HCT116 (cell line): ENCODE results near the gene RHPN2.

Experiments used
- ATF3 ChIP-seq: IDR thresholded peaks from 2 replicates; pipeline ENCODE4 v1.6.1; 2012
- EGR1 ChIP-seq: IDR thresholded peaks from 2 replicates; pipeline ENCODE4 v1.6.1; 2012; ENCODE audit warnings: low read depth
- EZH2 ChIP-seq: fragments of 200-600 bp; sonication (generic); IDR thresholded peaks from 2 replicates; pipeline ENCODE4 v1.6.1; 2017; ENCODE audit warnings: antibody characterized with exemption, mixed run types
- JUND ChIP-seq: IDR thresholded peaks from 2 replicates; pipeline ENCODE4 v1.6.1; 2012
- POLR2A ChIP-seq: IDR thresholded peaks from 2 replicates; pipeline ENCODE4 v1.7.0; 2011; ENCODE audit warnings: borderline replicate concordance; ENCODE audit not compliant: insufficient read depth, insufficient read length; ENCODE audit errors: extremely low read depth
- POLR2AphosphoS5 ChIP-seq: IDR thresholded peaks from 2 replicates; pipeline ENCODE4 v1.6.1; 2011; ENCODE audit warnings: mild to moderate bottlenecking, low read depth, low read length, moderate library complexity
- RAD21 ChIP-seq: IDR thresholded peaks from 2 replicates; pipeline ENCODE4 v1.6.1; 2012; ENCODE audit warnings: low read depth, mild to moderate bottlenecking
- SP1 ChIP-seq: IDR thresholded peaks from 2 replicates; pipeline ENCODE4 v1.6.1; 2012; ENCODE audit warnings: low read depth
- TCF7L2 ChIP-seq: IDR thresholded peaks from 2 replicates; pipeline ENCODE4 v1.7.0; 2011; ENCODE audit warnings: borderline replicate concordance, inconsistent platforms; ENCODE audit not compliant: insufficient read depth, insufficient read length; ENCODE audit errors: extremely low read depth
- TF ChIP-seq, protein P1 (sequence below), 3 experiments: fragments of 200-600 bp in 1 of 3; sonication (generic) in 1 of 3; IDR thresholded peaks in 2 of 3; conservative IDR thresholded peaks in 1 of 3; 2 replicates each; pipeline ENCODE4 v1.5.1; 2012 to 2017; ENCODE audit warnings: low read depth in 2 of 3, low read length in 2 of 3, antibody characterized with exemption in 1 of 3, borderline replicate concordance in 1 of 3, control low read depth in 1 of 3, mild to moderate bottlenecking in 1 of 3, mixed read lengths in 1 of 3, mixed run types in 1 of 3, moderate library complexity in 1 of 3; ENCODE audit not compliant: insufficient read depth in 1 of 3
- TF ChIP-seq, protein P2 (sequence below): IDR thresholded peaks from 2 replicates; pipeline ENCODE4 v1.6.1; 2012; ENCODE audit warnings: low read depth

DNA sequence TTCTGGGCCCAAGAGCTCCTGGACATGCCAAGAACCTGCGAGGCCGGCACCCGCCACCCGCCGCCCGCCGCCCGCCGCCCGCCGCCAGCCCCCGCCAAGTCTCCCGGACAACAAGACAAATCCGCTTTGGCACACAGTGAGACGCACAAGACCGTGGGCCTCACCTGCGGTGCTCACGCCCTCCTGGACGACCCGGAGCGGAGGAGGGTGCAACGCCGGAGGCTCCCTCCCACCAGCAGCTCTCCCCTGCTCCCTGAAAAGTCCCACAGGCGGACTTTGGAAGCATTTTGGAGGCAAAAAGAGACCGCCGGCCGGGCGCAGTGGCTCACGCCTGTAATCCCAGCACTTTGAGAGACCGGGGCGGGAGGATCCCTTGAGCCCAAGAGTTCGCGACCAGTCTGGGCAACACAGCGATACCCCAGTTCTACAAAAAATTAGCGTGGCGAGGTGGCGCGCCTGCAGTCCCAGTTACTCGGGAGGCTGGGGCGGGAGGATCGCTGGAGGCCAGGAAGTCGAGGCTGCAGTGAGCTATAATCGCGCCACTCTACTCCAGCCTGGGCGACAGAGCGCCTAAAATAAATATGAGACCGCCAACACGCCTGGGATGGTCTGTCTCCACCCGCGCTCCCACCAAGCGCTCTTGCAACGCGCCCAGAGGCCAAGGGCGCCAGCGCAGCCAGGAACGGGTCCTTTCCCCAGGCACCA is 783 bp downstream of the RHPN2 start:
- TF ChIP-seq, protein P1, sequence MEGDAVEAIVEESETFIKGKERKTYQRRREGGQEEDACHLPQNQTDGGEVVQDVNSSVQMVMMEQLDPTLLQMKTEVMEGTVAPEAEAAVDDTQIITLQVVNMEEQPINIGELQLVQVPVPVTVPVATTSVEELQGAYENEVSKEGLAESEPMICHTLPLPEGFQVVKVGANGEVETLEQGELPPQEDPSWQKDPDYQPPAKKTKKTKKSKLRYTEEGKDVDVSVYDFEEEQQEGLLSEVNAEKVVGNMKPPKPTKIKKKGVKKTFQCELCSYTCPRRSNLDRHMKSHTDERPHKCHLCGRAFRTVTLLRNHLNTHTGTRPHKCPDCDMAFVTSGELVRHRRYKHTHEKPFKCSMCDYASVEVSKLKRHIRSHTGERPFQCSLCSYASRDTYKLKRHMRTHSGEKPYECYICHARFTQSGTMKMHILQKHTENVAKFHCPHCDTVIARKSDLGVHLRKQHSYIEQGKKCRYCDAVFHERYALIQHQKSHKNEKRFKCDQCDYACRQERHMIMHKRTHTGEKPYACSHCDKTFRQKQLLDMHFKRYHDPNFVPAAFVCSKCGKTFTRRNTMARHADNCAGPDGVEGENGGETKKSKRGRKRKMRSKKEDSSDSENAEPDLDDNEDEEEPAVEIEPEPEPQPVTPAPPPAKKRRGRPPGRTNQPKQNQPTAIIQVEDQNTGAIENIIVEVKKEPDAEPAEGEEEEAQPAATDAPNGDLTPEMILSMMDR (IDR thresholded peaks at IDR 0.05 in 2 of 3, conservative IDR thresholded peaks at IDR 0.05 in 1 of 3; ENCODE audit: borderline replicate concordance in 1 of 3, insufficient read depth in 1 of 3, low read depth in 2 of 3, low read length in 2 of 3): no peak
- no peak for TF ChIP-seq ATF3
- no peak for TF ChIP-seq JUND
- TF ChIP-seq, protein P2, sequence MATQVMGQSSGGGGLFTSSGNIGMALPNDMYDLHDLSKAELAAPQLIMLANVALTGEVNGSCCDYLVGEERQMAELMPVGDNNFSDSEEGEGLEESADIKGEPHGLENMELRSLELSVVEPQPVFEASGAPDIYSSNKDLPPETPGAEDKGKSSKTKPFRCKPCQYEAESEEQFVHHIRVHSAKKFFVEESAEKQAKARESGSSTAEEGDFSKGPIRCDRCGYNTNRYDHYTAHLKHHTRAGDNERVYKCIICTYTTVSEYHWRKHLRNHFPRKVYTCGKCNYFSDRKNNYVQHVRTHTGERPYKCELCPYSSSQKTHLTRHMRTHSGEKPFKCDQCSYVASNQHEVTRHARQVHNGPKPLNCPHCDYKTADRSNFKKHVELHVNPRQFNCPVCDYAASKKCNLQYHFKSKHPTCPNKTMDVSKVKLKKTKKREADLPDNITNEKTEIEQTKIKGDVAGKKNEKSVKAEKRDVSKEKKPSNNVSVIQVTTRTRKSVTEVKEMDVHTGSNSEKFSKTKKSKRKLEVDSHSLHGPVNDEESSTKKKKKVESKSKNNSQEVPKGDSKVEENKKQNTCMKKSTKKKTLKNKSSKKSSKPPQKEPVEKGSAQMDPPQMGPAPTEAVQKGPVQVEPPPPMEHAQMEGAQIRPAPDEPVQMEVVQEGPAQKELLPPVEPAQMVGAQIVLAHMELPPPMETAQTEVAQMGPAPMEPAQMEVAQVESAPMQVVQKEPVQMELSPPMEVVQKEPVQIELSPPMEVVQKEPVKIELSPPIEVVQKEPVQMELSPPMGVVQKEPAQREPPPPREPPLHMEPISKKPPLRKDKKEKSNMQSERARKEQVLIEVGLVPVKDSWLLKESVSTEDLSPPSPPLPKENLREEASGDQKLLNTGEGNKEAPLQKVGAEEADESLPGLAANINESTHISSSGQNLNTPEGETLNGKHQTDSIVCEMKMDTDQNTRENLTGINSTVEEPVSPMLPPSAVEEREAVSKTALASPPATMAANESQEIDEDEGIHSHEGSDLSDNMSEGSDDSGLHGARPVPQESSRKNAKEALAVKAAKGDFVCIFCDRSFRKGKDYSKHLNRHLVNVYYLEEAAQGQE: no peak
- TF ChIP-seq POLR2A: no peak
- no peak for TF ChIP-seq POLR2AphosphoS5
- TF ChIP-seq SP1: no peak
- TF ChIP-seq RAD21: no peak
- TF ChIP-seq TCF7L2: no peak
- no peak for TF ChIP-seq EZH2
- TF ChIP-seq EGR1: no peak
